DMS153 treated with DMSO at 0.1 percent for 48 hours (cell line): ENCODE data around the gene UNC13A.
A peak's percentile ranks its signal among the peaks of the same experiment; 100 is the strongest.

Source experiments
- DNase-seq: peaks from one replicate; lab custom pipeline; 2025; ENCODE audit not compliant: unreplicated experiment; lab: John Stamatoyannopoulos, UW

Gene UNC13A

DNA sequence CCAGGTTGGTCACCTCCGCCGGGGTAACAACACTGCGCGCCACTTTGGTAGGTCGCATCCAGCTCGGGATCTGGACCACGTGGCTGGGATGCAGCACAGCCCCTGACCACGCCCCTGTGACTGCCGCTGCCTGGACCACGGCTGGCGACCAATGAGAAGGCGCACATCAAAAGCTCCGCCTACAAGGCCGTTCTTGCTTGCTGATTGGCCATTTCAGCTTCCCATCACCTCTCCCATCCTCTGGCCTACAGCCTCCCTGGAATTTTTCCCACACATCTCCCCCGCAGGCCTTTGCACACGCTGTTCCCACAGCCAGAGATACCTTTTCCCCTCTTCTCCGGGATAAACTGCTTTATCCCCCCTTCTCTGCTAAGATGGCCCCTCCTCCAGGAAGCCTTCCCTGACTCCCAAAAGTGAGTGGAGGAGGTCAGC lies 18.6 kb upstream of the UNC13A start:
- DNase-seq = no peak

DNA sequence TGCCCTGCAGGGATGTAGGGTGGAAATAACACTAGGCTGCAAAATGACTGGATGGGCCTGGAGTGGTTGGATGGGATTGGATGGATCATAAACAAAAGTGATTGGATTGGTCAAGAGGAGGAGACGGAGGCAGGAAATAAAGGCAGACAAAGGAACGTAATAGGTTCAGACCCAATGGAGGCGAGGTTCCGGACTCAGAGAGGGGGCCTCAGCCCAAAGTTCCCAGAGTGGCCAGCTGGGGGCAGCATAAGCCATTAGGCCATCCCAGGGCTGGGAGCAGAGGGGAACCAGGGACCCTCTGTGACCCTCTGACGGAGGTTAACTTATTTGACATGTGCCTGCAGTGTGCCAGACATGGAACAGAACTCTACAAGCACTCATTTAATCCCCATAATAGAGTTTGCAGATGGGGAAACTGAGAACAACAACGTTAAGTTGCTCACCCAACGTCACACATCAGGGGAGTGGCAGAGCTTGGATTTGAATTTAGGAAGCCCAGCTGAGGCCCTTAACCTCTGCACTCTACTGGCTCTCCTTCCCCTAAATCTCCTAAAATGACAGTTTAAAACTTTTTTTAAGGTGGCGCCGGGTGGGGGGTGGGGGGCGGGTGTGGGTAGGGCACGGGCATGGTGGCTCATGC lies 15.8 kb upstream of the UNC13A start:
- no peak for DNase-seq

DNA sequence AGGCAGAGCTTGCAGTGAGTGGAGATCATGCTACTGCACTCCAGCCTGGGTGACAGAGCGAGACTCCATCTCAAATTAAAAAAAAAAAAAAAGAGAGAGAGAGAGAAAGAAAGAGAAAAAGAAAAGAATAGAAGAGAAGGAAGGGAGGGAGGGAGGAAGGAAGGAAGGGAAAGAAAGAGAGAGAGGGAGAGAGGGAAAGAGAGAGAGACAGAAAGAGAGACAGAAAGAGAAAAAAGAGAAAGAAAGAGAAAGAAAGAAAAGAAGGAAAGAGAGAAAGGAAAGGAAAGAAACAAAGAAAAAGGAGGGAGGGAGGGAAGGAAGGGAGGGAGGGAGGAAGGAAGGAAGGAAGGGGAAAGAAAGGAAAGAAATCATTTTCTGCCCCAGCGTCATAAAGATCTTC lies 7.0 kb upstream of the UNC13A start:
- no peak for DNase-seq

DNA sequence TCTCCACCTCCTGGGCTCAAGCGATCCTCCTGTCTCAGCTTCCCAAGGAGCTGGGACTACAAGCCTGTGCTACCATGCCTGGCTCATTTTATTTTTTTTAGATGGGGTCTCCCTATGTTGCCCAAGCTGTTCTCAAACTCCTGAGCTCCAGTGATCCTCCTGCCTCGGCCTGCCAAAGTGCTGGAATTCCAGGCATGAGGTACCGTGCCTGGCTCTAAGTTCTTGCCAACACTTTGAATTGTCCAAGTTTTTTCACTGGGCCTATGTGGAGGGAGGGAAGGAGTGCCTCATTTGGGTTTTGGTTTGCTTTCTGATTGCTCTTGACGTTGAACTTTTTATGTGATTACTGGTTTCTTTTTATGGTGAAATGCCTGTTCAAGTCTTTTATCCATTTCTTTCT lies 4.4 kb upstream of the UNC13A start:
- no peak for DNase-seq

DNA sequence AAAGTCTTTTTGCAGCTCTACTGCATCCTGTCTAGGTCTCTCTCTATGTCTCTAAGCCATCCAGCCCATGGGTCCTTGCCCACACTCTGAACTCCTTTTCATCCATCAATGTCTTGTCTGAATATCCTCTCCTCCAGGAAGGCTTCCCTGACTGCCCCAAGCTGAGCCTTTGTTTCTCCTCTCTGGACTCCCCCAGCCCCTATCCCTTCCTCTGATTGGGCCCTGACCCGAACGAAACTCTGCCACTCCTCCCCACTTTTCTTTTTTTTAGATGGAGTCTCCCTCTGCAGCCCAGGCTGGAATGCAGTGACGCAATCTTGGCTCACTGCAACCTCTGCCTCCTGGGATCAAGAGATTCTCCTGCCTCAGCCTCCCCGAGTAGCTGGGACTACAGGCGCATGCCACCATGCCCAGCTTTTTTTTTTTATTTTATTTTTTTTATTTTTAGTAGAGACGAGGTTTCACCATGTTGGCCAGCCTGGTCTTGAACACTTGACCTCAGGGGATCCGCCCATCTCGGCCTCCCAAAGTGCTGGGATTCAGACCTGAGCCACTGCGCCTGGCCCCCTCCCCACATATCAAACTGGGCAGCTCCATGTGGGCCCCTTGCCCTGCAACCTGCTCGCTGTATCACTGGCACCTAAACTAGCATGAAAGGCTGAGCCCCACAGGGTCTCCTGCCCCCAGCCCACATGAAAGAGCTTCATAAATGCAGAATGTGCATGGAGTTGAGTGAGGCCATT lies 870 bp upstream of the UNC13A start:
- no peak for DNase-seq

DNA sequence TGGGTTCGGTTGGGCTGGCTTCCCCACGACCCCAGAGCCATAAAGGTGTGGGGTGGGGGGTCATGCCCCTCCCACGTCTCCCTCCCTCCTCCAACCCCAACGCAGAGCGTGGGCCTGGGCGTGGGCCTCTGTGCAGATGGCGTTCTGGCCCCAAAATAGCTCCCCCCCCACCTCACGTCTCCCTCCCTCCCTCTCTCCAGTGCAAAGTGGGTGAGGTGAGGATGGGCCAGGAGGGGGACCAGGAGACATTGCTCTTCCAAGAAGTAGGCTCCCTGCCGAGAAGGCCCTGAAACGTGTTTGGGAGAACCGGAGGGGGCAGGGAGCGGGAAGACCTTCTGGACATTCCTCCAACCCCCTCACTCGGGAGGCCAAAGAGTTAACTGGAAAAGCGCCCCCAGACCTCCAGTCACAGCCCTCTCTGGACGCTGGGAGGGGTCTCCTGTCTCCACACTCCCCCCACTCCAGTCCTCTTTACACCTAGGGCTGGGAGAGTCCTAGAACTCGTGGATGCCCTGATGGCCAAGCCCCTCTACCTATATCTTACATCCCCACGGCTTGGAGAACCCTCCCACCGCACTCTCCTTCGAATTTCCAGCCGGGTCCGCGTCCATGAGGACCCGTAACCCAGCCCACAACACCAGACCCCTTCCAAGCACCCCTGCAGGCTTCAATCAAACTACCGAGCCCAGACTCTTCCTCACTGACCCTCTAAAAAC lies 855 bp downstream of the UNC13A start:
- no peak for DNase-seq

DNA sequence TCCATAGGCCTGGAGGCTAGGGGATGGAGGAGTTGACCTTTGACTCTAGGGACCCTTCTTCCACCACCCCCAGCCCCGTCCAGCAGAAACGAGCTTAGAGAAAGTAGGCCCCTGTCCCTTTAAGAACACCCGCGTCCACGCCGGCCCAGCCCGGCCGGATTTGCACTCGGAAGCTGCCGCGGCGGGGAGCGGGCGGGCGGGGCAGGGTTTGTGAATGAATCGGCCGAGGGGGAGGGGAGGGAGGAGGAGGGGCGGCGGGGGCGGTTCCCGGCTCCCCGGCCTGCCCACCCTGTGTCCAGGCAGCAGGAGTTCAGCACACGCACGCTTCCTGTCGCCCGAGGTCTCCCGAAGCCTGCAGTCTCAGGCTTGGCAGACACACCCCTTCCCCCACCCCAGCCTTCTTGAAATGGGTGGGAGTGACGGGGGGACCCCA lies 1.5 kb downstream of the UNC13A start:
- peak; percentile 45 for DNase-seq

DNA sequence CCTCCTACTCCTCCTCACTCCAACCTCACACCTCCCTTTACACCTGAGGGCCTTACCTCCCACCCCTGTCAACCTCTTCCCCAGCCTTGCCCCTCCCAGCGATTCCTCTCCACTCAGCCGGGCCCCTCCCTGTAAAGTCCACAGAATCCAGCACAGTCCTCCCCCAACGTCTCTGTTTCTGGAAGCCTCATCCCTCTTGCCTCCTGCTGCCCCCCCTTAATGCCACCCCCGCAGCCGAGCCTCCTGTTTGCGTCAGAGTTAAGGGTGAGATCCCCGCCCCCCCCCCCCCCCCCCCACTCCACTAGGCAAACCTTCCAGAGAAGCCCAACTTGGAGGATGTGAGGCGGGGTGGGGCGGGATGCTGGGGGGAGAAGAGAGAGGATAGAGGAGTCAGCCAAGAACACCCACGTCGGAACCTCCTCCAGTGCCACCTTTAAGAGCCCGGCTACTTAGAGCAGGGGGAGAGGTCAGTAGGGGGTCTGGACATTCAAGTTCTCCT lies 2.1 kb downstream of the UNC13A start:
- no peak for DNase-seq

DNA sequence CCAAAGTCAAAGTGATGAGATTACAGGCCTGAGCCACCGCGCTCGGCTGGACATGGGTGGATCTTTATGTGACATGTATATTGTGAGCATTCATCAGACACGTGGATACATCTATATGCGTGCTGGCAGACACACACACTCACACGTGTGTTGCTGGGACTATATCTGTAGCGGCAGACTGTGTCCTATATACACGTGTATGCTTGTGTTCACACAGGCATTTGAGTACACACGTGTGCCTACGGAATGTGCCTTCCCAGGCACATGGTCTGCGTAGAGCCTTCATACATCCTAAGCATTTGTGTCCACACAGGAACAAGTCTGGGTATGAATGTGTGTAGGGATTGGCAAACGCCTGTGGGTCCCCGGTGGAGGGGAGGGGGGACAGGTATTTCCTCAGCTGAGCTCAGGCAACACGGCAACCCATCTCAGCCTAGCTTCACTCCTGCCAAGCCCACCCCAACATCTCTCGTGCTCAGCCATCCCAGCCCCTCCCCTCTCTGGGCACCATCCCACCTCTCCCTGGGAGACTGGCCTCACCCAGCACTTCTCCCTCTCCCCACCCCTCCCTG lies 2.6 kb downstream of the UNC13A start:
- no peak for DNase-seq

DNA sequence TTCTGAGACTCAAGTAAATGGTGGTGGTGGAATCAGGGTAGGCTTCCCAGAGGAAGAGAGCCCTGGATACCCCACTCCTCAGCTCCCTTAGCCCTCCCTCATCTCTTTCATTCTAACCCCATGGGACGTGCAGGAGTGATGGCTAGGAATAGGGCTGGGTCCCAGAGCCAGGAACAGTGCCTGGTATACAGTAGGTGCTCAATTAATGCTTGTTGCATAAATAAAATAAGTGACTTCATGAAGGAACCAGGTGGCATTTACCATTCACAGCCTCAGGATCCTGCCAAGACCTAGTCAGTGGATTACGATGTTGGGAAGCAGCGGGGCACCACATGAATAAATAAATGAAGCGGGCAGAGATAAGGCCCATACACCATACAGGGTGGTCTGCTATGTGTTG lies 3.9 kb downstream of the UNC13A start:
- no peak for DNase-seq

DNA sequence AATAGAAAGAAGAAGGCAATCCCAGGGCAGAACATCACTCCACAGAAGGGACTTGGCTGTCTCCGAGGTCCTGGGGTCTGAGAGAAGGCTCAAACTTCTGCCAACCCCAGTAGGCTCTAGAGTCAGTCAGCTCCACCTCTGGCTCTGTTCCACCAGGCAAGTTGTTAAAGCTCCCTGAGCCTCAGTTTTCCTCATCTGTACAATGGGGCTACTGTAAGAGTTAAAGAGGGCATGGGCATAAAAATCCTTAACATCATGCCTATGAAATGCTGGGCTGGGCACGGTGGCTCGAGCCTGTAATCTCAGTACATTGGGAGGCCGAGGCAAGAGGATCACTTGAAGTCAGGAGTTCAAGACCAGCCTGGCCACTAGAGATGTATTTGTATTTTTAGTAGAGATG lies 5.1 kb downstream of the UNC13A start:
- no peak for DNase-seq

DNA sequence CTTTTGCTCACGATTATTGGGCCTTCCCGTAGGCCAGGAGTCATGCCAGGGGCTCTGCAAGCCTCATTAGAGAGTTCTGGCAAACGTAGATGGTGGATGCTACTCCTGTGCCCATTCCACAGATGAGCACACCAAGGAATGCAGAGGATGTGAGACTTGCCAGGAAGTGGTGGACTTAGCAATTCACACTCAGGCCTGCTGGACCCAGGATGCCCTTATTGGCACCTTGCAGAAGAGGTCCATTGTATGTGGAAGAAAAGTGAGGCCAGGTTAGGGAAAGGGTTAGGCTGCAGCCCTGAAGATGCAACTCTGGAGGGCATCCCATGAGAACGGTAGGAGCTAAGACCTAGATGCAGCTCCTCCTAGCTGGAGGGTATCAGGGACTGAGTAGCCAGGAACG lies 5.9 kb downstream of the UNC13A start:
- no peak for DNase-seq

DNA sequence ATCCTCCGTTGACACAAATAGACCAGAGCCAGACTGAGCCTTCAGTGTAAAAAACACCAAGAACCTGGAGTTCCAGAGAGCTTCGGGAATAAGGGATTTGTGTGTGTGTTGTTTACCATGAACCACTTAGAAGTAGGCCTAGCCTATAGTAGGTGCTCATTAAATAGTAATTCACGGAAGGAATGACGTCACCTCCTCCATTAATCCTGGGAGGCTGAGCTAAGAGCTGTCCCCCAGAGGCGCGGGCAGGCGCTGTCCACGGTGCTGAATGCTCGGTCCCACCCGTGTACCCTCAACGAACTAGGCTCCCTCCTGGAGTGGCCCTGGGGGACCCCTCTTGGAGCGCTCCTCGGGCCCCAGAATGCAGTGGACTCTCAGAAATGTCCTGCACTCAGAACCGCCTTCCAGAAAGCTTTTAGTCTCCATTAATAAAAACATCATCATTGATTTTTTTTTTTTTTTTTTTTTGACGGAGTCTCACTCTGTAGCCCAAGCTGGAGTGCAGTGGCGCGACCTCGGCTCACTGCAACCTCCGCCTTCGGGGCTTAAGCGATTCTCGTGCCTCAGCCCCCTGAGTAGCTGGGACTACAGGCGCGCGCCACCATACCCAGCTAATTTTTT lies 6.5 kb downstream of the UNC13A start:
- no peak for DNase-seq

DNA sequence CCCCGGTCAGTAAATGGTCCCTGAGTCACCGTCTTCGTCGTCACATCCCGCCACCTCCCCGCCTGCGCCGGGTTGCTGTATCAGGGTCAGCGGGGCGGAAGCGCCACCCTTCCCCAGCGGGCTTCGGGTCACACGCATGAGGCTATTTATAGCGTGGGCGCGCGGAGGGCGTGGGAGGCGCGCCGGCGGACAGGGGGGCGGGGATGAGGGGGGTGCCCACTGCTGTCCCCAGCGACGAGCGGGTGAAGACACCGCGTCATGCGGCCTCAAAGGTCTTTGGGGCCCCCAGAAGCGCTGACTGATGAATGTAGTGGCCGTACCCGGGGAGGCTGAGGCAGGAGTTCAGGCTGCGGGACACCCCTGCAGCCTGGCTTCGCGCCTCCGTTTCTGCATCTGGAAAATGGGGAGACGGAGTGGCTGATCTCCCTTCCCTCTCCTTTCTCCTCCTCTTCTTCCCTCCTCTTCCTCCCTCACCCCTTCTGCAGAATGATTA lies 7.9 kb downstream of the UNC13A start:
- DNase-seq = no peak

DNA sequence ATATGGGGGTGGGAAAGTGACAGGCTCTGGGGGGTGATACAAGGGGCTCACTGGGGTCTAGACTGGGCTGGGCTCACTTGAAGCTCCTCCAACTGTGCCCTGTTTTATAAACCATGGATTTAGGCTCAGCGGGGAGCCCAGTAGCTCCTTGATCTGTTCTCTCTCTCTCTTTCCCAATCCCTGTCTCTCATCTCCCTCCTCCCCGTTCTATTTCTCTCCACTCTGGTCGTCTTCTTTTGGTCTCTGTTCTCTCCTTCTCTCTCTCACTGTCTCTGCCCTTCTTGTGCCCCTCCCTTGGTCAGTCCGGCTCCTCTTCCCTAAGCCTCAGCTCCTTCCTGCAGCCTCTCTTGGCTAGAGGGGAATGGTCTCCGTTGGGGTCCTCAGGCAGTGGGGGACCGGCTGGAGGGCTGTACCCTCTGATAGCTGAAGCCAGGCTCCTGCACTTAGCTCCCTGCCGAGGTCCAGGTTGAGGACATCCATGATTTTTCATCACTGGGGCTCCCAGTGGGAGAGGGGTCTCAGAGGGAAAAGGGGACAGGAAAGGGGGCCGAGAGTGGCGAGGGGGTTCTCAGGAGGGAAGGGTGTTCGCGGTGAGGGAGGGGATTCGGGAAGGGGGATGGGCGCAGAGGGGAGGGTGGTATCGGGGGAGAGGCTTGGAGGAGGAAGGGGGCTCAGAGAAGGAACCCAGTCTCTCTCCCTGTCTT lies 8.5 kb downstream of the UNC13A start:
- DNase-seq = no peak

DNA sequence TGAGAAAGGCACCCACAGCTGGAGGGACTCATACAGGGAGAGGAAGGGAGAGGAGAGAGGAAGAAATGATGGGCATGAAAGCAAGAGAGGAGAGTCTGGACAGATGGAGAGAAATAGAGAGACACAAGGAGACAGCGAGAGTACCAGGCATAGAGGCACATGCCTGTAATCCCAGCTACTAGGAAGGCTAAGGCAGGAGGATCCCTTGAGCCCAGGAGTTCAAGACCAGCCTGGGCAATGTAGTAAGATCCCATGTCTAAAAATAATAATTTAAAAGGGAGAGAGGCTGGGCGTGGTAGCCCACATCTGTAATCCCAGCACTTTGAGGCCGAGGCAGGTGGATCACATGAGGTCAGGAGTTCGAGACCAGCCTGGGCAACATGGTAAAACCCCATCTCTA lies 9.3 kb downstream of the UNC13A start:
- DNase-seq = no peak

DNA sequence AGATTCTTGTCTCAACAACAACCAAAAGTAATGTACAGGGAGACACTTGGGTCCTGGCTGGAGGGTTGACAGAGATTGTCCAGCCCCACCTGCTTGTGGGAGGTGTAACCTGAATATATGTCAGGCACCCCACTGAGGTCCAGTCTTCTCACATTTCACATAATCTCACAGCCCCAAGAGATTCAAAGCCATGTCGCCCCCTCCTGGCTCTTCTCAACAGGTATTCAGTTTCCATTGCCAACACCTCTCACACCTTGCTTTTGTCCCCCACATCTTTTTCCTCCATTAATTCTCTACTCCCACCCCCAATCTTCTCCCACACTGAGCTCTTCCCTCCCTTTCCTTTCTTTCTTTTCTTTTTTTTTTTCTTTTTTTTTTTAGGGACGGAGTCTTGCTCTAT lies 11.2 kb downstream of the UNC13A start:
- no peak for DNase-seq

DNA sequence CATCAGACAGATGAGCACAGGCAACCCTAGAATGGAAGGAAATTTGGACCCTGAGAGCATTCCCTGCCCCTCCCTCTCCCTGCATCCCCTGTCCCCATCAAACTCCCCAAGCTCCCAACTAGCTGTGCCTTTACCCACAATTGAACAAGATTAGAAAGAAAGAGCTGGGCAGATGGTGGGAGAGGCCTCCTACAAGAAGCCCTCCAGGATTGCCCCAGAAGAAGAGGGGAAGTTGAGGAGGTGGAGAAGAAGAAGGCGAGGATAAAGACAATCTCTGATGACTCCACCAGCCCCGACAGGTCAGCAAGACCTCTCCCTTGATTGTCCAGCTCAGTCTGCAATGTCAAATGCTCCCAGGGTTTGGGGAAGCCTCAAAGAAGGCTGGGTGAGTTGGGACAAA lies 11.9 kb downstream of the UNC13A start:
- no peak for DNase-seq

DNA sequence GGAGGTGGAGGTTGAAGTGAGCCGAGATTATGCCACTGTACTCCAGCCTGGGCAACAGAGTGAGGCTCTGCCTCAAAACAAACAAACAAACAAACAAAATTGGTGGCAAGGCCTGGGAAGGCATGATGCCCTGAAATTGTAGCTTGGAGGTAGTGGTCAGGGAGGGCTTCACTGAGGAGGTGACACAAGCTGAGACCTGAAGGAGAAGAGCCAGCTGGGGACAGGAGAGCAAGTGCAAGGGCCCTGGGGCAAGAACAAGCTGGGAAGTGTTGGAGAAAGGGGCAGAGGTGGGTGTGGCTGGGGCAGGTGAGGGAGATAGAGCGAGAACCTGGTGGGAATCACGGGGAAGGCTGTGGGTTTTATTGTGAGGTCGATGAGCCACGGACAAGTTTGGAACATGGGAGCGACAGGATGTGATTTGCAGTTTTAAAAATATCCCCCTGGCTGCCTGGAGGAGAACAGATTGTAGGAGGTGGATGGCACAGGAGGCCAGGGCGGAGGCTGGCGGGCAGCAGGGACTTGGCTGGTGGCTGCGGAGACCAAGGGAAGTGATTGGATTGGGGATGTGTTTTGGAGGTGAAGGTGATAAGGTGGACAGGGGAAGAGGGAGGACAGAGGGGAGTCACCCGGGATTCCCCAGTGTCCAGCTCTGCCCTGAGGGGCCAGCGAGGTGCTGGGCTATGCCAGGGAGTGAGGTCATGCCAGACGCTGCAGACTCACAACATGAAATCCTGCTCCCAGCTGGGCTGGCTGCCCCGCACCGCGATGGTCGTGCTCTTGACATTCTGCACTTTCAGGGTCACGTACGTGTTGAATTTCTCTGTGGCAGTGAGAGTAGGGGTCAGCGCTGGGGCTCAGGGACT lies 14.0 kb downstream of the UNC13A start:
- no peak for DNase-seq

DNA sequence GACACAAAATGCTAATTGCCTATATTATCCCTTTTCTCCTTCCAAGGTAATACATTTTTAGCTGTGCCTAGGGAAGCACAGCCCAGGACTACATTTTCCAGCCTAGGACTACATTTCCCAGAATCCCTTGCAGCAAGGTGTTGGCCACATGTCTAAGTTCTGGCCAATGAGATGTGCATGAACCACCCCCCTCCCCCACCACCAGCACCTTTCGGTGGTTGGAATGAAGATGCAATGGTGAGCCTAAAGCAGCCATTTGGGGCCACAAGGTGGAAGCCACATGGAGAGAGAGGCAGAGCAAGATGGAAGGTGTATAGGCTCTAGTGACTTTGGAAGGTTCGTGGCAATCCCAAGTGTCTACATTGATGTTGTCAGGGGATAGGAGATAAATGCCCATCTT lies 16.2 kb downstream of the UNC13A start:
- peak; percentile 7 for DNase-seq
